NCI-H774 (cell line): ENCODE measurements around the gene SLC25A1.

Experiments
- DNase-seq: peaks from one replicate; lab custom pipeline; 2025; lab: John Stamatoyannopoulos, UW

The SLC25A1 gene

GRCh38 chr22:19137384-19138216 is 40.9 kb downstream of the SLC25A1 start:
- DNase-seq, result no peak

DNA sequence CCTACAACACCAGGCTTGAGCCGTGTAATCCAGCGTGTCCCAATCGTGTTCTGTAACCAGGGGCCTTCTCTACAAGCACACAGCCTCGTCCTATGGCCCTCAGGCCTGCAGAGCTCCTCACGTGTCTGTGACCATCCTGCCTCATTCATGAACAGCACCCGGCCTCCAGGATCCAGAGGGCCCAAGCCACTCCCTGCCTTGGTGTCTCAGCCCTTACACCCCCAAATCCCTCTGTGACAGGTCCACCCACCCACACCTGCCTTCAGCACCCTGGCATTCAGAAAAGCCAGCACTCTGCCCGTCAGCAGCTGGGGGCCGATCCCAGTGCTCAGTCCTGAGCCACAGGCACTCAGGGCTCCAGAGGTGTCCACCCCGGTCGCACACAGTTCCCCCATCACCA is 41.6 kb downstream of the SLC25A1 start:
- no peak for DNase-seq

DNA sequence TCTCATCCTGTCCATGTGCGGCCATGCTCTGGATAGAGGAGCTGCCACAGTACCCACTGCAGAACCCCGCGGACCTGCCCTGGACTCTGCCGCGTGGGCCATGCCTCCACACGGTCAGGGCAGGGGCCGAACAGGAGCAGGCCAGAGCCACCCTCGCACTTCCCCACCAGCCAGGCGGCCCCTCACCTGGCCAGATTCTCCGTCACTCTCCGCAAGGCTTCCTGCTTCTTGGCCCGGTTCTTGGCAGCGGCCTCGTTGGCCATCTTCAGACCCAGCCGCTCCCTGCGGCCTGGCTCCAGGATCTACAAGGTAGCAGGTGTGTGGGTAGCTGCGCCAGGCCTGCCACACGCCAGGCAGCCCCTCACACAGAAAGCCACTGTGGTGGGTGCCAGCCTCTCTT is 43.7 kb downstream of the SLC25A1 start:
- no peak for DNase-seq

DNA sequence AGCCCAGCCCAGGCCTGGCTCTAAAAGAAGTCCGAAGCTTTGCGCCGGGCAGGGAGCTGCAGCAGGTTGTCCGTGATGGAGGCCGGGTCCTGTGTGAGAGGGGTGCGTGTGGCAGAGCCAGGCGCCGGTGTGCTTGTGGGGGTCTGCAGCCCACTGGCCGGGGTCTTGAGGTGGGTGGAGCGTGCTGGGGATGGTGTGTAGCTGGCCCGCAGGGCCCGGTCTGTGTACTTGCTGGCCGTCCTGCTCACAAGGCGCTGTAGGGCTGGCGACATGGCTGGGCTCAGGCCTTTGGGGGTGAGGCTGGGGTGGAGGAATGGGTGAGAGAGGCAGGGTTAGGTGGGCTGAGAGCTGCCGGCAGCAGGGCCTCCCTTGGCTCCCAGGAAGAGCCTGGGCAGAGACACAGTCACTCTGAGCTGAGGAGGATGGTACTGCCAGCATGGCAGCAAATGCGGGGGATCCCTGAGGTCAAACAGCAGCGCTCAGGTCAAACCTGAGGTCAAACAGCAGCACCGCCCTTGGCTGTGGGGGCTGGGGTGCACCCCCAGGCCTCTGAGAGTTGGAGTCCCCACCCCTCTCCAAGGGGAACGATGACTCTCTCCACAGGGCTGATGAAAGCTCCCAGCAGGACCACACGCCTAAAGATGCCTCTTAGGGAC is 44.2 kb downstream of the SLC25A1 start:
- DNase-seq, result no peak

DNA sequence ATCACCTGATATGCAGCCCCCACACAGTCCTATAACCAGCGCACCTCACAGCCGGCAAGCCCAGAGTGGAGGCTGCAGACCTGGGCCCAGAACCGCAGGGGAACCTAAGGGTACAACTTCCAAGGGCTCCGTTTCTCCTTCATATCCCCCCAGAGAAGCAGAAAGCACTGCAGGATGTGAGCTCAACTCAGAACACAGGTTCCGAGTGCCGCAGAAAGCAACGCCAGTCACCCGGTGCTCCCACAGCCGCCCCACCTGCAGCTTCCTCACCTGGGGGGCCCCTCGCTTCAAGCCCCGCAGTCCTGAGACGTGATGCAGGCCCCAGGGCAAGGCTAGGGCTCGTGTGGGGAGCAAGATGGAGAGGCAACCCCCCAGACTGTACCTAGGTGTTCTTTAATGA is 45.0 kb downstream of the SLC25A1 start:
- DNase-seq, result no peak

DNA sequence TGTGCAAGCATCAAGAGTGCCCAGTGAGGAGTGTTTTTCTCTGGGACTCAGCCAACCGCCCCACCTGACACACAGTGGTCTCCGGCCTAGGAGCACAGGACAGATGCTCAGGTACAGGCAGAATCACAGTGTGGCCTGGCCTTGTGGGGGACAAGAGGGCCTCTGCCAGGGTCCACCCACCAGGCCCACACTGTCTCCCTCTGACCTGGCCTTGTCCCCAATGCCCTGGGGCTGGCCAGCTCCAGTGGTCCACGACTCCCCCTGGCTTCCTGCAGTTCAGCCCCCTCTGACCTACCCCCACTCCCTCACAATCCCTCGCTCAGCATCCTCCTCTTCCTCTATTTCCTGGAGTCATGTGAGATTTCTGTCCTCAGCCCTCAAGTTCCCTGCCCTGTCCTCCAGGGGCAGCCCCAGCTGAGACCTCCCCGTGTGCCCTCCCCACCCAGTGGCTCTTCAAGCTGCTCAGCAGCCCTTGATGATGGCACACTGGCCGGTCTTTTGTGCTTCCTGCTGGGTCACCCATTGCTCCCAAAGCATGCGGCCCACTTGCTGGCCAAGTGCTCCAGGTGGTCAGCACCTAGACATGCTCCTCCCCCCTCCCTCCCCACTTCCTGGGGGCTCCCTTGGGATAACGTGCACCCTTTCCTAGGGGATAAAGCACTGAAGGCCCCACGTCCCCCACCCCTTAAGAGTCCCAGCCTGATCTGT is 45.7 kb downstream of the SLC25A1 start:
- DNase-seq, result no peak

DNA sequence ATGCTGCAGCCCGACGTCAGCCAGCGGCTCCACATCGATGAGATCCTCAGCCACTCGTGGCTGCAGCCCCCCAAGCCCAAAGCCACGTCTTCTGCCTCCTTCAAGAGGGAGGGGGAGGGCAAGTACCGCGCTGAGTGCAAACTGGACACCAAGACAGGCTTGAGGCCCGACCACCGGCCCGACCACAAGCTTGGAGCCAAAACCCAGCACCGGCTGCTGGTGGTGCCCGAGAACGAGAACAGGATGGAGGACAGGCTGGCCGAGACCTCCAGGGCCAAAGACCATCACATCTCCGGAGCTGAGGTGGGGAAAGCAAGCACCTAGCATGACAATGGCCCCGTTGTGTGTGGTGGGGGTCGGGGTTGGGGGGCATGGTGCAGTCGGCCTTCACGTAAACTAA is 46.4 kb downstream of the SLC25A1 start:
- DNase-seq, result no peak

DNA sequence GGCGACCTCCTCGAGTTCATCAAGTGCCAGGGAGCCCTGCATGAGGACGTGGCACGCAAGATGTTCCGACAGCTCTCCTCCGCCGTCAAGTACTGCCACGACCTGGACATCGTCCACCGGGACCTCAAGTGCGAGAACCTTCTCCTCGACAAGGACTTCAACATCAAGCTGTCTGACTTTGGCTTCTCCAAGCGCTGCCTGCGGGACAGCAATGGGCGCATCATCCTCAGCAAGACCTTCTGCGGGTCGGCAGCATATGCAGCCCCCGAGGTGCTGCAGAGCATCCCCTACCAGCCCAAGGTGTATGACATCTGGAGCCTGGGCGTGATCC is 46.9 kb downstream of the SLC25A1 start:
- DNase-seq, result no peak

GRCh38 chr22:19130959-19131684 is 47.4 kb downstream of the SLC25A1 start, which contains the start of gene TSSK2:
Gene TSSK2 (plus strand): TSS chr22:19131308. CDS start chr22:19131400, 92 bp downstream.
- no peak for DNase-seq

DNA sequence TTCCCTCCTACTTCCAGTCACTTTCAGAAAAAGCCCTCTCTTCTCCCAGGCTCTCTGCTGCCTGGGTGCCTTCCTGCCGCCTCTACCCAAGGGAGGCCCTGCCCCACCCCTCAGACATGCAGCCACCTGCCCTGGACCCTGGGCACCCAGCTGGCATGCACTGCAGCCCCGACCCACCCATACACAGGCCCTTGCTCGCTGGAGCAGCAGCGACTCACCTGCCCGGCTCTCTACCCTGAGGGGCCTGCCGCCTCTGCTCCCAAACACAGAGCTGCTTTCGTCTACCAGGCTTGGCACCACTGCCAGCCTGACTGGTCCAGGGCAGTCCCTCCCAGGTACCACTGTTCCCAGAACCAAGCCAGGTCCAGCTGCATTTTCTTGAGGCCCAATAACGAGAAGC is 48.7 kb downstream of the SLC25A1 start:
- no peak for DNase-seq

- no peak for DNase-seq
Observed at GRCh38 chr22:19128946-19129727, 49.4 kb downstream of the SLC25A1 start.

- no peak for DNase-seq
Observed at GRCh38 chr22:19128009-19128401, 50.5 kb downstream of the SLC25A1 start.

GRCh38 chr22:19127329-19128008 is 51.1 kb downstream of the SLC25A1 start:
- no peak for DNase-seq

GRCh38 chr22:19126309-19127273 is 51.9 kb downstream of the SLC25A1 start:
- DNase-seq, result no peak
